ENCODE data around the gene FFAR2. TPM values are rescaled to one million over a fixed set of nuclear protein-coding genes. Genes with fewer than 3 reads are reported as not detected.

Gene FFAR2
- total and polyA plus RNA-seq, 8 donors: 0.35 to 1.4 (median 0.54) TPM; not detected in 4

DNA sequence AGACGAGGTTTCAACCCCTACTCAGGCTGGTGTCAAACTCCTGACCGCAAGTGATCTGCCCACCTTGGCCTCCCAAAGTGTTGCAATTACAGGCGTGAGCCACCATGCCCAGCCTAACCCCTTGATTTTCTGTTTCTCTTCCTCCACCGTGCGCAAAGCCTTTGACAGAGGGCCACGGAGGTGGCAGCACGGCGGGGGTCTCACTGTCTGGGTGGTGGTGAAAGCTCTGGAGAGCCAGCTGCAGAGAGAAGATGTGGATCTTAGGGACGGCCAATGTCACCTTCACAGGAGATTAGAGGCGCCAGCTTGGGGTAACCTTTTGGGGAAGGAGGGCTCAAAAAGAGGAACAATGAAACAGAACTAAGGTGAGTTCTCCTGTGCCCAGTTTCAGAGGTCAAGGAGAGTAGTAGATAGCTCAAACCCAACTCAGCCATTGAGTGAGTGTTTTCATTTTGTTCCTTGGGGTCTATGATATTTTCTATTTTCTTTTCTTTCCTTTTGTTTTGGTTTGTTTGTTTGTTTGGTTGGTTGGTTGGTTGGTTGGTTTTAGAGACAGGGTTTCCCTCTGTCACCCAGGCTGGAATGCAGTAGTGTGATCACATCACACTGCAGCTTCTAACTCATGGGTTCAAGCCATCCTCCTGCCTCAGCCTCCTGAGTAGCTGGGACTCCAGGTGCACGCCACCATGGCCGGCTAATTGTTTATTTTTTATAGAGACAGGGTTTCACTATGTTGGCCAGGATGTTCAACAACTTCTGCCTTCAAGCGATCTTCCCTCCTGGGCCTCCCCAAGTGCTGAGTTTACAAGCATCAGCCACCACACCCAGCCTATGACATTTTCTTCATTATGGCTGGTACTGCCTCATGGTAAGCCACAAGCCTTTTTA is 39.5 kb upstream of the FFAR2 start:
- H3K4me3 ChIP-seq: no peak overlapping the region
- no peaks in the 10 kb centered on the region for H3K9me3 ChIP-seq
- TF ChIP-seq POLR2AphosphoS5 (IDR thresholded peaks at IDR 0.05): no peak
- TF ChIP-seq, protein P1, sequence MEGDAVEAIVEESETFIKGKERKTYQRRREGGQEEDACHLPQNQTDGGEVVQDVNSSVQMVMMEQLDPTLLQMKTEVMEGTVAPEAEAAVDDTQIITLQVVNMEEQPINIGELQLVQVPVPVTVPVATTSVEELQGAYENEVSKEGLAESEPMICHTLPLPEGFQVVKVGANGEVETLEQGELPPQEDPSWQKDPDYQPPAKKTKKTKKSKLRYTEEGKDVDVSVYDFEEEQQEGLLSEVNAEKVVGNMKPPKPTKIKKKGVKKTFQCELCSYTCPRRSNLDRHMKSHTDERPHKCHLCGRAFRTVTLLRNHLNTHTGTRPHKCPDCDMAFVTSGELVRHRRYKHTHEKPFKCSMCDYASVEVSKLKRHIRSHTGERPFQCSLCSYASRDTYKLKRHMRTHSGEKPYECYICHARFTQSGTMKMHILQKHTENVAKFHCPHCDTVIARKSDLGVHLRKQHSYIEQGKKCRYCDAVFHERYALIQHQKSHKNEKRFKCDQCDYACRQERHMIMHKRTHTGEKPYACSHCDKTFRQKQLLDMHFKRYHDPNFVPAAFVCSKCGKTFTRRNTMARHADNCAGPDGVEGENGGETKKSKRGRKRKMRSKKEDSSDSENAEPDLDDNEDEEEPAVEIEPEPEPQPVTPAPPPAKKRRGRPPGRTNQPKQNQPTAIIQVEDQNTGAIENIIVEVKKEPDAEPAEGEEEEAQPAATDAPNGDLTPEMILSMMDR (IDR thresholded peaks at IDR 0.05): no peak
- no peak for TF ChIP-seq EP300 (IDR thresholded peaks at IDR 0.05)
- no peak for TF ChIP-seq POLR2A (IDR thresholded peaks at IDR 0.05)
- H3K27ac ChIP-seq: no peak overlapping the region
- DNase-seq: no peak
- peaks cover 0 to 10% (median 0%) of the 10 kb centered on the region in 3 donors for H3K27me3 ChIP-seq
- intact Hi-C loops (cut with DNase I; ENCODE audit: low total_unique reads): no loop called here
- 86 to 92% (median 89%) methylated on average over 13 of the region's 13 CpGs for WGBS, 5 donors
- H3K36me3 ChIP-seq: no peaks in the 10 kb centered on the region
- no peaks in the 10 kb centered on the region for H3K4me1 ChIP-seq

DNA sequence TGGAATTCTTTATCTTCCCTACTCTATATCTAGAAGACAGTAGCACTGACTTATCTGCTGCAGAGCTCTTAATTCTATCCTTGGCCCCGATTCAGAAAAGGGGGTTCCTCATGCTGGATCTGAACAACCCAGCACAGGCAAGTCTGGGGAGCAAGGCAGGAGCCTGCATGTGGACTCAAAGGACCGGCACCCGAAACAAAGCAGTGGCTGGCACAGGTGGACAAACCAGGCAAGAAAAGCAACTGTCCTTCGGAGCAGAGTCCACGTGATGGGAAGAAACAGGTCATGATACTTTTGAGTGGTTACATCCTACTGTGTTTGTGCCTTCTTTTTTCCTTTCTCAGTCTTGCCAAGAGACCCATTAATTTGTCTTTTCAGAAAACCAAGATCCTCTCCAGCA is 38.9 kb upstream of the FFAR2 start:
- TF ChIP-seq, protein P1 (IDR thresholded peaks at IDR 0.05): no peak
- no peak for TF ChIP-seq EP300 (IDR thresholded peaks at IDR 0.05)
- no peak for TF ChIP-seq POLR2A (IDR thresholded peaks at IDR 0.05)
- no peak for TF ChIP-seq POLR2AphosphoS5 (IDR thresholded peaks at IDR 0.05)
- no peaks in the 10 kb centered on the region for H3K36me3 ChIP-seq
- no peak for DNase-seq
- H3K9me3 ChIP-seq: no peaks in the 10 kb centered on the region
- H3K27me3 ChIP-seq: peaks cover 0 to 15% (median 0%) of the 10 kb centered on the region in 3 donors
- intact Hi-C loops (cut with DNase I; ENCODE audit: low total_unique reads): no loop called here
- WGBS, 5 donors: 67 to 84% (median 74%) methylated on average over 5 of the region's 5 CpGs
- no peaks in the 10 kb centered on the region for H3K4me1 ChIP-seq
- no peak overlapping the region for H3K27ac ChIP-seq
- no peak overlapping the region for H3K4me3 ChIP-seq

DNA sequence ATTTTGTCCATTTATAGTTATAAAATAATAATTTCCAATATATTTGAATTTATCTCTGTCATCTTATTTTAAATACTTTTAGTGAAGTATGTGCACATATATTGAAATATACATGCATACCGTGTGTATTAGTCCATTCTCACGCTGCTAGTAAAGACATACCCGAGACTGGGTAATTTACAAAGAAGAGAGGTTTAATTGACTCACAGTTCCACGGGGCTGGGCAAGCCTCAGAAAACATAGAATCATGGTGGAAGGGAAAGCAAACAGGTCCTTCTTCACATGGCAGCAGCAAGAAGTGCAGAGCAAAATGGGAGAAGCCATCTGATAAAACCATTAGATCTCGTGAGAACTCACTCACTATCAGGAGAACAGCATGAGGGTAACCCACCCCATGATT is 37.6 kb upstream of the FFAR2 start:
- H3K9me3 ChIP-seq: no peaks in the 10 kb centered on the region
- peaks cover 0 to 20% (median 0%) of the 10 kb centered on the region in 3 donors for H3K27me3 ChIP-seq
- DNase-seq: no peak
- no peak overlapping the region for H3K4me3 ChIP-seq
- H3K36me3 ChIP-seq: no peaks in the 10 kb centered on the region
- WGBS, 5 donors: 78 to 86% (median 80%) methylated on average over 5 of the region's 5 CpGs
- H3K4me1 ChIP-seq: no peaks in the 10 kb centered on the region
- TF ChIP-seq EP300 (IDR thresholded peaks at IDR 0.05): no peak
- no peak for TF ChIP-seq POLR2AphosphoS5 (IDR thresholded peaks at IDR 0.05)
- TF ChIP-seq POLR2A (IDR thresholded peaks at IDR 0.05): no peak
- TF ChIP-seq, protein P1 (IDR thresholded peaks at IDR 0.05): no peak
- no peak overlapping the region for H3K27ac ChIP-seq
- intact Hi-C loops (cut with DNase I; ENCODE audit: low total_unique reads): no loop called here

DNA sequence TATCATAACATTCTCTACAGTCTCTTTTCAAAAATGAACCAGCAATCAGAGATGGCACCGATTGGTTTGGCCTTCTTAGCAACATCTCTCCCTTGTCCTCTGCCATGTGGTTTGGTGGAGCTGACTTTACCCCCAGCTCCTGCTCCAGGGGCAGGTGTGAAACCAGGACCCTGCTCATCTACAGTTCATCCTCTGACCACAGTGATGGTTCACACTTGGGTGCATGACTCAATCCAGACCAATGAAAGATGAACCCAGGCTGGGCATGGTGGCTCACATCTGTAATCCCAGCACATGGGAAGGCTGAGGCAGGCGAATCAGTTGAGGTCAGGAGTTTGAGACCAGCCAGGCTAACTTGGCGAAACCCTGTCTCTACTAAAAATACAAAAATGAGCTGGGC is 33.6 kb upstream of the FFAR2 start:
- H3K9me3 ChIP-seq: no peaks in the 10 kb centered on the region
- H3K27me3 ChIP-seq: peaks cover 0 to 34% (median 0%) of the 10 kb centered on the region in 3 donors
- DNase-seq: no peak
- no peaks in the 10 kb centered on the region for H3K36me3 ChIP-seq
- WGBS, 5 donors: 83 to 97% (median 87%) methylated on average over 3 of the region's 3 CpGs
- no peak overlapping the region for H3K4me3 ChIP-seq
- intact Hi-C loops (cut with DNase I; ENCODE audit: low total_unique reads): no loop called here
- H3K4me1 ChIP-seq: no peaks in the 10 kb centered on the region
- no peak overlapping the region for H3K27ac ChIP-seq
- TF ChIP-seq POLR2A (IDR thresholded peaks at IDR 0.05) (no peak), POLR2AphosphoS5 (IDR thresholded peaks at IDR 0.05) (no peak), EP300 (IDR thresholded peaks at IDR 0.05) (no peak)
- TF ChIP-seq, protein P1 (IDR thresholded peaks at IDR 0.05): no peak
